ENCODE measurements around the gene SUCLA2. TPM values are rescaled to one million over a fixed set of nuclear protein-coding genes. Genes with fewer than 3 reads are reported as not detected.

Gene SUCLA2
- total and polyA plus RNA-seq, 4 donors = 14.9 to 44.3 (median 28.3) TPM

DNA sequence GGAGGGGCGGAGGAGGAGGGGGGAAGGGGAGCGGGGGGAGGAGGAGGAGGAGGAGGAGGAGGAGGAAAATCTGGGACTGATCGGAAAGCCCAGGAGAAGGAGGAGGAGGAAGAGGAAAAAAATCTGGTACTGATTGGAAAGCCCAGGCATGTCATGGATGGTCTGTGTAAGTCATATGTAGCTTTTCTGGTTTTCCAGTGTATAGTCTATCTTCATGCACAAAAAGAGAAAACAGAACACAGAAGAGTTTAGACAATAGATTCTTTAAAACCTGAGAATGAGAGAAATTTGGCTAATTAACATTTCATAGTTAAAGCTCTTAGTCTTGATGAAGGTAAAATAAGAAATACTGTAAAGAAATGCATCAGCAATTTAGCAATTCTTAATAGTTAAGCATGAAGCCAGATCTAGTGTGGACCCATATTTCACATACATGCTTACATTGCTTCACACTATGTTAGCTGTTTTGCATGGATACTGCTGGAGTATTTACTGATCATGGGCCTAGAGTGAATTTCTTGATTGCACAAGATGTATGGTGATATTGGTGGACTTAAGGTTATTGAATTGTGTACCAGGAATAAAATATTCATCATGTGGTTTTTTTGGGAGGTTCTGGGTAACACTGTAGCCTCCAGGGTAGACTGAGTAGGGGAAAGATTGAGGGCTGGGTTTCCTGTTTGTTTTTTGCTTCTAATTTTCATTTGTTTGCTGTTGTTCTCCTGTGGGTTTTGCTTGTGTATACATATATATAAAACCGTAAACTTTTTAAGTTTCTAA lies 41.4 kb downstream of the SUCLA2 start:
- H3K9ac ChIP-seq (ENCODE audit: insufficient read depth in 1 of 2, low read length in 2 of 2) = no peak overlapping the region
- DNase-seq (no peak), ATAC-seq (ENCODE audit: insufficient read depth, low FRiP score) (no peak)
- TF ChIP-seq, protein P1, sequence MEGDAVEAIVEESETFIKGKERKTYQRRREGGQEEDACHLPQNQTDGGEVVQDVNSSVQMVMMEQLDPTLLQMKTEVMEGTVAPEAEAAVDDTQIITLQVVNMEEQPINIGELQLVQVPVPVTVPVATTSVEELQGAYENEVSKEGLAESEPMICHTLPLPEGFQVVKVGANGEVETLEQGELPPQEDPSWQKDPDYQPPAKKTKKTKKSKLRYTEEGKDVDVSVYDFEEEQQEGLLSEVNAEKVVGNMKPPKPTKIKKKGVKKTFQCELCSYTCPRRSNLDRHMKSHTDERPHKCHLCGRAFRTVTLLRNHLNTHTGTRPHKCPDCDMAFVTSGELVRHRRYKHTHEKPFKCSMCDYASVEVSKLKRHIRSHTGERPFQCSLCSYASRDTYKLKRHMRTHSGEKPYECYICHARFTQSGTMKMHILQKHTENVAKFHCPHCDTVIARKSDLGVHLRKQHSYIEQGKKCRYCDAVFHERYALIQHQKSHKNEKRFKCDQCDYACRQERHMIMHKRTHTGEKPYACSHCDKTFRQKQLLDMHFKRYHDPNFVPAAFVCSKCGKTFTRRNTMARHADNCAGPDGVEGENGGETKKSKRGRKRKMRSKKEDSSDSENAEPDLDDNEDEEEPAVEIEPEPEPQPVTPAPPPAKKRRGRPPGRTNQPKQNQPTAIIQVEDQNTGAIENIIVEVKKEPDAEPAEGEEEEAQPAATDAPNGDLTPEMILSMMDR (IDR thresholded peaks at IDR 0.05; ENCODE audit: control extremely low read depth, extremely low read depth) = no peak
- H3K4me1 ChIP-seq (ENCODE audit: control insufficient read depth in 5 of 5, insufficient read depth in 5 of 5, low read length in 5 of 5) = no peaks in the 10 kb centered on the region
- H3K27ac ChIP-seq (ENCODE audit: low read depth in 1 of 2, low read length in 1 of 2) = no peak overlapping the region
- H3K36me3 ChIP-seq (ENCODE audit: control insufficient read depth in 4 of 4, insufficient read depth in 4 of 4, low read length in 4 of 4) = peaks cover 10 to 57% (median 37%) of the 10 kb centered on the region in 4 donors
- H3K27me3 ChIP-seq (ENCODE audit: control insufficient read depth in 3 of 3, insufficient read depth in 3 of 3, low read length in 2 of 3) = peaks cover 0 to 2% (median 0%) of the 10 kb centered on the region in 3 donors
- no peak overlapping the region for H3K4me3 ChIP-seq
- WGBS, 2 donors = 86 to 96% methylated on average over 4 of the region's 4 CpGs
- peaks cover 0 to 10% (median 7%) of the 10 kb centered on the region in 4 donors for H3K9me3 ChIP-seq (ENCODE audit: control insufficient read depth in 4 of 4, insufficient read depth in 3 of 4, low read length in 3 of 4)

DNA sequence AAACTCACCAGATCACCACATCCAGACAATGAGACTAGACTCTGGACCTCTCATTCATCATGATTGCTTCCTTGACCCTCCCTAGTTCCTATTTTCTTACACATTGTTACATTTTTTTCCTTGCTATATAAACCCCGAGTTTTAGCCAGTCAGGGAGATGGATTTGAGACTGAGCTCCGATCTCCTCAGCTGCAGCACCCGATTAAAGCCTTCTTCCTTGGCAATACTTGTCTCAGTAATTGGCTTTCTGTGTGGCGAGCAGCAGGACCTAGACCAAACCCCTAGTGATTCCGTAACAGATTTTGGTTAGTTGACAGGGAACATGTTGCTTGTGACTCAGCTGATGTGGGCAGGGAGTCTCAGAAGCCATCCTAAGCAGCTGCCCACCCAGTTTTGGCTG lies 44.0 kb downstream of the SUCLA2 start:
- Histone ChIP-seq H3K4me3 (no peak overlapping the region), H3K27ac (ENCODE audit: low read depth in 1 of 2, low read length in 1 of 2) (no peak overlapping the region), H3K9me3 (ENCODE audit: control insufficient read depth in 4 of 4, insufficient read depth in 3 of 4, low read length in 3 of 4) (peaks cover 0 to 10% (median 5%) of the 10 kb centered on the region in 4 donors), H3K9ac (ENCODE audit: insufficient read depth in 1 of 2, low read length in 2 of 2) (no peak overlapping the region), H3K27me3 (ENCODE audit: control insufficient read depth in 3 of 3, insufficient read depth in 3 of 3, low read length in 2 of 3) (peaks cover 0 to 2% (median 0%) of the 10 kb centered on the region in 3 donors), H3K36me3 (ENCODE audit: control insufficient read depth in 4 of 4, insufficient read depth in 4 of 4, low read length in 4 of 4) (peaks cover 2 to 46% (median 35%) of the 10 kb centered on the region in 4 donors), H3K4me1 (ENCODE audit: control insufficient read depth in 5 of 5, insufficient read depth in 5 of 5, low read length in 5 of 5) (no peaks in the 10 kb centered on the region)
- TF ChIP-seq, protein P1 (IDR thresholded peaks at IDR 0.05; ENCODE audit: control extremely low read depth, extremely low read depth) = no peak
- DNase-seq (no peak), ATAC-seq (ENCODE audit: insufficient read depth, low FRiP score) (no peak)
- 94 to 97% methylated on average over 5 of the region's 5 CpGs for WGBS, 2 donors

DNA sequence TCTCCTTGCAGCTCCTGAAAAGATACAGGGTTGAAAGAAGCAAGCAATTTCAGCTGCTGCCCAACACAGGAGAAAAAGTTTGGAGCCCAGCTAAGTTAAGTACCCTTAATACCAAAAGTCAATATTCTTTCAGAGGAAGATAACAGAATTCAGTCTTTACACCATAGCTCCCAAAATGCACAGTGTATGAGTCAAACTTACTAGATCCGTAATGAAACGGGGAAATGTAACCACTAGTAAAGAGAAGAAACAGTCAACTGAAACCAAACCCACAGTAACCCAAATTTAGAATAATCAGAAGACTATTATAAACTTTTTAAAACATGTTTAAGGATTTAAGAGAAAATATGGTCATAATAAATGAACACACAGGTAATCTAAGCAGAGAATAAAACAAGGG lies 45.2 kb downstream of the SUCLA2 start:
- 86 to 95% methylated on average over 2 of the region's 2 CpGs for WGBS, 2 donors

More for the DNA sequence above, 45.2 kb downstream of the SUCLA2 start:
- no peak overlapping the region for H3K27ac ChIP-seq (ENCODE audit: low read depth in 1 of 2, low read length in 1 of 2)
- no peak overlapping the region for H3K4me3 ChIP-seq
- no peaks in the 10 kb centered on the region for H3K27me3 ChIP-seq (ENCODE audit: control insufficient read depth in 3 of 3, insufficient read depth in 3 of 3, low read length in 2 of 3)
- H3K9ac ChIP-seq (ENCODE audit: insufficient read depth in 1 of 2, low read length in 2 of 2) = no peak overlapping the region
- H3K4me1 ChIP-seq (ENCODE audit: control insufficient read depth in 5 of 5, insufficient read depth in 5 of 5, low read length in 5 of 5) = no peaks in the 10 kb centered on the region
- TF ChIP-seq, protein P1 (IDR thresholded peaks at IDR 0.05; ENCODE audit: control extremely low read depth, extremely low read depth) = no peak
- H3K9me3 ChIP-seq (ENCODE audit: control insufficient read depth in 4 of 4, insufficient read depth in 3 of 4, low read length in 3 of 4) = peaks cover 0 to 10% (median 5%) of the 10 kb centered on the region in 4 donors
- H3K36me3 ChIP-seq (ENCODE audit: control insufficient read depth in 4 of 4, insufficient read depth in 4 of 4, low read length in 4 of 4) = peaks cover 2 to 40% (median 31%) of the 10 kb centered on the region in 4 donors
- ATAC-seq (ENCODE audit: insufficient read depth, low FRiP score) (no peak), DNase-seq (no peak)

Measured in lung (tissue), 12 donors.